ENCODE results near the gene SLC25A23.
A peak's percentile ranks its signal among the peaks of the same experiment; 100 is the strongest.
"Not testable (repeated sequence)": the region's sequence is repeated elsewhere in the genome, so short reads cannot be mapped to it uniquely, and the experiment has no call there.

Gene SLC25A23

GRCh38 chr19:6459262-6460098 is at the start of gene SLC25A23:
TSS of gene SLC25A23 (minus strand) at chr19:6459792. CDS start at chr19:6459628, 164 bp downstream.
- Mint-ChIP-seq H3K27me3 (no peaks in the 10 kb centered on the region), H3K4me1 (peaks cover 36% of the 10 kb centered on the region), H3K4me3 (peak within 1 kb of the TSS; percentile 97 to 99), H3K27ac (peak within 1 kb of the TSS; percentile 77 to 93), H3K9me3 (peaks cover 8 to 19% of the 10 kb centered on the region in 2 donors)
- DNase-seq: peak; percentile 50 to 56
- ATAC-seq: peak; percentile 35

GRCh38 chr19:6508028-6508771 is 48.6 kb upstream of the SLC25A23 start:
- H3K4me3 Mint-ChIP-seq, H3K27me3 Mint-ChIP-seq, ATAC-seq, H3K4me1 Mint-ChIP-seq, DNase-seq, H3K27ac Mint-ChIP-seq, H3K9me3 Mint-ChIP-seq: not testable (repeated sequence)

- H3K4me3 Mint-ChIP-seq: peak overlapping the region; percentile 25 to 77
- H3K9me3 Mint-ChIP-seq: no peaks in the 10 kb centered on the region
- no peak overlapping the region for H3K27ac Mint-ChIP-seq
- peaks cover 8% of the 10 kb centered on the region for H3K27me3 Mint-ChIP-seq
- no peak for DNase-seq
- no peak for ATAC-seq
- H3K4me1 Mint-ChIP-seq: peaks cover 20% of the 10 kb centered on the region
Observed at GRCh38 chr19:6503407-6504201, 44.0 kb upstream of the SLC25A23 start.

GRCh38 chr19:6501740-6502648 is 42.4 kb upstream of the SLC25A23 start, which contains the start of gene TUBB4A:
TSS of gene TUBB4A (minus strand) at chr19:6502309. CDS start at chr19:6502212, 97 bp downstream.
- Mint-ChIP-seq H3K27ac (peak within 1 kb of the TSS; percentile 75 to 93), H3K9me3 (no peaks in the 10 kb centered on the region), H3K4me3 (peak within 1 kb of the TSS; percentile 85 to 93), H3K27me3 (peaks cover 8% of the 10 kb centered on the region), H3K4me1 (peaks cover 20% of the 10 kb centered on the region)
- ATAC-seq (peak; percentile 73), DNase-seq (peak; percentile 39 to 52)

GRCh38 chr19:6500837-6501739 is 41.5 kb upstream of the SLC25A23 start:
- Mint-ChIP-seq H3K9me3 (no peaks in the 10 kb centered on the region), H3K4me1 (peaks cover 20% of the 10 kb centered on the region), H3K27me3 (peaks cover 8% of the 10 kb centered on the region), H3K27ac (peak overlapping the region; percentile 75 to 93), H3K4me3 (peak overlapping the region; percentile 85 to 93)
- ATAC-seq (no peak), DNase-seq (no peak)

- ATAC-seq (no peak), DNase-seq (no peak)
- H3K9me3 Mint-ChIP-seq: no peaks in the 10 kb centered on the region
- peaks cover 20% of the 10 kb centered on the region for H3K4me1 Mint-ChIP-seq
- H3K27me3 Mint-ChIP-seq: peaks cover 8% of the 10 kb centered on the region
- no peak overlapping the region for H3K27ac Mint-ChIP-seq
- no peak overlapping the region for H3K4me3 Mint-ChIP-seq
Observed at GRCh38 chr19:6499052-6499790, 39.6 kb upstream of the SLC25A23 start.

- Mint-ChIP-seq H3K27ac (no peak overlapping the region), H3K27me3 (peaks cover 8% of the 10 kb centered on the region), H3K4me3 (no peak overlapping the region), H3K9me3 (no peaks in the 10 kb centered on the region), H3K4me1 (peaks cover 15% of the 10 kb centered on the region)
- no peak for DNase-seq
- no peak for ATAC-seq
Observed at GRCh38 chr19:6498294-6499036, 38.9 kb upstream of the SLC25A23 start.

GRCh38 chr19:6495947-6496346 is 36.4 kb upstream of the SLC25A23 start:
- peaks cover 7% of the 10 kb centered on the region for H3K4me1 Mint-ChIP-seq
- H3K27ac Mint-ChIP-seq: peak overlapping the region in 1 of 2 donors; percentile 12
- H3K27me3 Mint-ChIP-seq: peaks cover under 1% of the 10 kb centered on the region
- ATAC-seq (no peak), DNase-seq (no peak)
- no peak overlapping the region for H3K4me3 Mint-ChIP-seq
- peaks cover 7% of the 10 kb centered on the region in 2 donors for H3K9me3 Mint-ChIP-seq

- DNase-seq (no peak), ATAC-seq (no peak)
- Mint-ChIP-seq H3K27me3 (no peaks in the 10 kb centered on the region), H3K4me3 (no peak overlapping the region), H3K9me3 (peaks cover 7% of the 10 kb centered on the region in 2 donors), H3K4me1 (peaks cover 9% of the 10 kb centered on the region), H3K27ac (no peak overlapping the region)
Observed at GRCh38 chr19:6494438-6495036, 34.9 kb upstream of the SLC25A23 start.

GRCh38 chr19:6491802-6492592 is 32.4 kb upstream of the SLC25A23 start:
- Mint-ChIP-seq H3K9me3 (peaks cover 7% of the 10 kb centered on the region in 2 donors), H3K4me3 (no peak overlapping the region), H3K27me3 (no peaks in the 10 kb centered on the region), H3K27ac (no peak overlapping the region), H3K4me1 (peaks cover 14% of the 10 kb centered on the region)
- no peak for DNase-seq
- ATAC-seq: peak; percentile 49

- no peak for DNase-seq
- Mint-ChIP-seq H3K4me1 (peaks cover 14% of the 10 kb centered on the region), H3K27ac (peak overlapping the region in 1 of 2 donors; percentile 86), H3K9me3 (peaks cover 7% of the 10 kb centered on the region in 2 donors), H3K4me3 (peak overlapping the region; percentile 73 to 75), H3K27me3 (no peaks in the 10 kb centered on the region)
- no peak for ATAC-seq
Observed at GRCh38 chr19:6490134-6490533, 30.5 kb upstream of the SLC25A23 start.
